ENCODE results near the gene MBD3.

Gene MBD3

GRCh38 chr19:1553415-1553814 lies 39.2 kb downstream of the MBD3 start:
- H3K14ac ChIP-seq (ENCODE audit: low read length): no peak overlapping the region
- no peak for DNase-seq (ENCODE audit: low spot score)
- peaks cover 0 to 7% of the 10 kb centered on the region in 2 donors for H3K9me3 ChIP-seq (replicated peaks in 1 of 2; ENCODE audit: control insufficient read depth in 2 of 2, insufficient read depth in 1 of 2, low read depth in 1 of 2, low read length in 2 of 2)
- H2AFZ ChIP-seq (ENCODE audit: low read length): no peak overlapping the region
- H3K4ac ChIP-seq (ENCODE audit: low read length): no peak overlapping the region
- no peak overlapping the region for H3K23ac ChIP-seq (ENCODE audit: low read depth, low read length, poor library complexity)
- H3K4me1 ChIP-seq (ENCODE audit: control insufficient read depth in 2 of 2, insufficient read depth in 1 of 2, low read depth in 1 of 2, low read length in 2 of 2): no peaks in the 10 kb centered on the region
- no peak overlapping the region for H4K8ac ChIP-seq (ENCODE audit: low read depth, low read length)
- no peak overlapping the region for H2BK12ac ChIP-seq (ENCODE audit: low read length)
- no CpG with 5 or more reads among the region's 10 CpGs for WGBS, 2 donors (ENCODE audit: extremely low coverage in 2 of 2, insufficient read length in 2 of 2, insufficient replicate concordance in 1 of 2)
- peaks cover 24% of the 10 kb centered on the region for H3K79me1 ChIP-seq (ENCODE audit: low read depth, low read length)
- no peak overlapping the region for H4K91ac ChIP-seq (ENCODE audit: low read depth, low read length, poor library complexity)
- H3K4me2 ChIP-seq (ENCODE audit: insufficient read depth, low read length, poor library complexity, severe bottlenecking): no peak overlapping the region
- no peak overlapping the region for H3K18ac ChIP-seq (ENCODE audit: low read length)
- no peak overlapping the region for H2BK15ac ChIP-seq (ENCODE audit: low read length)
- no peak overlapping the region for H3K9ac ChIP-seq (ENCODE audit: low read depth, low read length, poor library complexity)
- H3K27ac ChIP-seq (replicated peaks; ENCODE audit: low read length): no peak overlapping the region
- no peak overlapping the region for H2BK120ac ChIP-seq (ENCODE audit: low read depth, low read length)
- H3K36me3 ChIP-seq (replicated peaks in 1 of 2; ENCODE audit: control insufficient read depth in 2 of 2, insufficient read depth in 2 of 2, low read length in 2 of 2): peaks cover 19 to 30% of the 10 kb centered on the region in 2 donors
- H2AK5ac ChIP-seq (ENCODE audit: low read depth, low read length): no peak overlapping the region
- no peak overlapping the region for H2BK5ac ChIP-seq (ENCODE audit: low read length)
- H3K4me3 ChIP-seq (ENCODE audit: low read length in 2 of 2): no peak overlapping the region
- H3K27me3 ChIP-seq (ENCODE audit: control insufficient read depth in 3 of 3, insufficient read depth in 3 of 3, low read depth in 1 of 3, low read length in 3 of 3): no peaks in the 10 kb centered on the region

- Histone ChIP-seq H3K14ac (ENCODE audit: low read length) (no peak overlapping the region), H3K4ac (ENCODE audit: low read length) (no peak overlapping the region), H3K4me3 (ENCODE audit: low read length in 2 of 2) (peak overlapping the region in 1 of 2 donors; percentile 4), H2BK15ac (ENCODE audit: low read length) (no peak overlapping the region), H3K9ac (ENCODE audit: low read depth, low read length, poor library complexity) (no peak overlapping the region), H2BK12ac (ENCODE audit: low read length) (no peak overlapping the region), H3K27ac (replicated peaks; ENCODE audit: low read length) (no peak overlapping the region), H4K91ac (ENCODE audit: low read depth, low read length, poor library complexity) (no peak overlapping the region), H2AFZ (ENCODE audit: low read length) (no peak overlapping the region), H3K4me2 (ENCODE audit: insufficient read depth, low read length, poor library complexity, severe bottlenecking) (no peak overlapping the region), H2BK120ac (ENCODE audit: low read depth, low read length) (no peak overlapping the region), H3K9me3 (replicated peaks in 1 of 2; ENCODE audit: control insufficient read depth in 2 of 2, insufficient read depth in 1 of 2, low read depth in 1 of 2, low read length in 2 of 2) (peaks cover 0 to 5% of the 10 kb centered on the region in 2 donors), H3K27me3 (ENCODE audit: control insufficient read depth in 3 of 3, insufficient read depth in 3 of 3, low read depth in 1 of 3, low read length in 3 of 3) (no peaks in the 10 kb centered on the region), H3K23ac (ENCODE audit: low read depth, low read length, poor library complexity) (peak overlapping the region; percentile 65), H2BK5ac (ENCODE audit: low read length) (no peak overlapping the region), H3K4me1 (ENCODE audit: control insufficient read depth in 2 of 2, insufficient read depth in 1 of 2, low read depth in 1 of 2, low read length in 2 of 2) (no peaks in the 10 kb centered on the region), H3K36me3 (replicated peaks in 1 of 2; ENCODE audit: control insufficient read depth in 2 of 2, insufficient read depth in 2 of 2, low read length in 2 of 2) (peaks cover 11 to 13% of the 10 kb centered on the region in 2 donors), H3K79me1 (ENCODE audit: low read depth, low read length) (peaks cover 14% of the 10 kb centered on the region), H4K8ac (ENCODE audit: low read depth, low read length) (no peak overlapping the region), H2AK5ac (ENCODE audit: low read depth, low read length) (peak overlapping the region; percentile 39), H3K18ac (ENCODE audit: low read length) (no peak overlapping the region)
- no peak for DNase-seq (ENCODE audit: low spot score)
- WGBS, 2 donors (ENCODE audit: extremely low coverage in 2 of 2, insufficient read length in 2 of 2, insufficient replicate concordance in 1 of 2): no CpG with 5 or more reads among the region's 17 CpGs
These were observed 41.3 kb downstream of the MBD3 start for GRCh38 chr19:1551068-1552040.

GRCh38 chr19:1549332-1549945 lies 43.2 kb downstream of the MBD3 start:
- peaks cover 5% of the 10 kb centered on the region in 2 donors for H3K36me3 ChIP-seq (replicated peaks in 1 of 2; ENCODE audit: control insufficient read depth in 2 of 2, insufficient read depth in 2 of 2, low read length in 2 of 2)
- H3K4me3 ChIP-seq (ENCODE audit: low read length in 2 of 2): peak overlapping the region in 1 of 2 donors; percentile 62
- no peak overlapping the region for H3K27ac ChIP-seq (replicated peaks; ENCODE audit: low read length)
- no peaks in the 10 kb centered on the region for H3K4me1 ChIP-seq (ENCODE audit: control insufficient read depth in 2 of 2, insufficient read depth in 1 of 2, low read depth in 1 of 2, low read length in 2 of 2)
- H3K23ac ChIP-seq (ENCODE audit: low read depth, low read length, poor library complexity): peak overlapping the region; percentile 80
- H4K8ac ChIP-seq (ENCODE audit: low read depth, low read length): no peak overlapping the region
- no peak overlapping the region for H2BK120ac ChIP-seq (ENCODE audit: low read depth, low read length)
- peaks cover 5% of the 10 kb centered on the region for H3K79me1 ChIP-seq (ENCODE audit: low read depth, low read length)
- no peak overlapping the region for H2AK5ac ChIP-seq (ENCODE audit: low read depth, low read length)
- DNase-seq (ENCODE audit: low spot score): no peak
- peak overlapping the region; percentile 3 for H2BK12ac ChIP-seq (ENCODE audit: low read length)
- H3K14ac ChIP-seq (ENCODE audit: low read length): no peak overlapping the region
- H3K4ac ChIP-seq (ENCODE audit: low read length): no peak overlapping the region
- 100% methylated on average over 3 of the region's 4 CpGs; no CpG with 5 or more reads in 1 of the 2 donors for WGBS, 2 donors (ENCODE audit: extremely low coverage in 2 of 2, insufficient read length in 2 of 2, insufficient replicate concordance in 1 of 2)
- no peak overlapping the region for H3K9ac ChIP-seq (ENCODE audit: low read depth, low read length, poor library complexity)
- H2AFZ ChIP-seq (ENCODE audit: low read length): no peak overlapping the region
- no peak overlapping the region for H3K18ac ChIP-seq (ENCODE audit: low read length)
- peaks cover 0 to 5% of the 10 kb centered on the region in 2 donors for H3K9me3 ChIP-seq (replicated peaks in 1 of 2; ENCODE audit: control insufficient read depth in 2 of 2, insufficient read depth in 1 of 2, low read depth in 1 of 2, low read length in 2 of 2)
- no peak overlapping the region for H3K4me2 ChIP-seq (ENCODE audit: insufficient read depth, low read length, poor library complexity, severe bottlenecking)
- H4K91ac ChIP-seq (ENCODE audit: low read depth, low read length, poor library complexity): no peak overlapping the region
- no peak overlapping the region for H2BK5ac ChIP-seq (ENCODE audit: low read length)
- no peak overlapping the region for H2BK15ac ChIP-seq (ENCODE audit: low read length)
- H3K27me3 ChIP-seq (ENCODE audit: control insufficient read depth in 3 of 3, insufficient read depth in 3 of 3, low read depth in 1 of 3, low read length in 3 of 3): peaks cover 0 to 4% (median 0%) of the 10 kb centered on the region in 3 experiments

- Histone ChIP-seq H3K4me1 (ENCODE audit: control insufficient read depth in 2 of 2, insufficient read depth in 1 of 2, low read depth in 1 of 2, low read length in 2 of 2) (no peaks in the 10 kb centered on the region), H2AK5ac (ENCODE audit: low read depth, low read length) (no peak overlapping the region), H3K14ac (ENCODE audit: low read length) (no peak overlapping the region), H4K8ac (ENCODE audit: low read depth, low read length) (no peak overlapping the region), H4K91ac (ENCODE audit: low read depth, low read length, poor library complexity) (no peak overlapping the region), H2BK5ac (ENCODE audit: low read length) (no peak overlapping the region), H3K4me2 (ENCODE audit: insufficient read depth, low read length, poor library complexity, severe bottlenecking) (no peak overlapping the region), H2AFZ (ENCODE audit: low read length) (peak overlapping the region; percentile 69), H2BK12ac (ENCODE audit: low read length) (no peak overlapping the region), H3K18ac (ENCODE audit: low read length) (no peak overlapping the region), H3K9ac (ENCODE audit: low read depth, low read length, poor library complexity) (no peak overlapping the region), H3K4me3 (ENCODE audit: low read length in 2 of 2) (no peak overlapping the region), H3K36me3 (replicated peaks in 1 of 2; ENCODE audit: control insufficient read depth in 2 of 2, insufficient read depth in 2 of 2, low read length in 2 of 2) (no peaks in the 10 kb centered on the region), H3K9me3 (replicated peaks in 1 of 2; ENCODE audit: control insufficient read depth in 2 of 2, insufficient read depth in 1 of 2, low read depth in 1 of 2, low read length in 2 of 2) (no peaks in the 10 kb centered on the region), H3K4ac (ENCODE audit: low read length) (no peak overlapping the region), H3K27me3 (ENCODE audit: control insufficient read depth in 3 of 3, insufficient read depth in 3 of 3, low read depth in 1 of 3, low read length in 3 of 3) (no peaks in the 10 kb centered on the region), H3K27ac (replicated peaks; ENCODE audit: low read length) (no peak overlapping the region), H2BK120ac (ENCODE audit: low read depth, low read length) (no peak overlapping the region), H3K23ac (ENCODE audit: low read depth, low read length, poor library complexity) (no peak overlapping the region), H3K79me1 (ENCODE audit: low read depth, low read length) (no peaks in the 10 kb centered on the region), H2BK15ac (ENCODE audit: low read length) (no peak overlapping the region)
- no peak for DNase-seq (ENCODE audit: low spot score)
- WGBS, 2 donors (ENCODE audit: extremely low coverage in 2 of 2, insufficient read length in 2 of 2, insufficient replicate concordance in 1 of 2): no CpG with 5 or more reads among the region's 17 CpGs
These were observed 52.2 kb downstream of the MBD3 start for GRCh38 chr19:1540365-1540925.

Measured in neuronal stem cell (in vitro differentiated cells).